GM19193 (cell line): ENCODE measurements around the gene LIPC.

Experiments used
- POLR2A ChIP-seq: IDR thresholded peaks from 4 replicates; pipeline ENCODE4 v1.6.1; 2011; ENCODE audit not compliant: insufficient read depth, insufficient read length; ENCODE audit errors: extremely low read depth

LIPC gene

GRCh38 chr15:58527573-58528187 lies 95.9 kb downstream of the LIPC start:
- no peak for TF ChIP-seq POLR2A

GRCh38 chr15:58528188-58528870 lies 96.5 kb downstream of the LIPC start:
- no peak for TF ChIP-seq POLR2A

- TF ChIP-seq POLR2A = no peak
These were observed 97.2 kb downstream of the LIPC start for GRCh38 chr15:58529041-58529440.

GRCh38 chr15:58530056-58530590 lies 98.3 kb downstream of the LIPC start:
- TF ChIP-seq POLR2A = no peak

- no peak for TF ChIP-seq POLR2A
These were observed 100.3 kb downstream of the LIPC start for GRCh38 chr15:58532126-58532525.

GRCh38 chr15:58534556-58534955 lies 102.8 kb downstream of the LIPC start:
- no peak for TF ChIP-seq POLR2A

- no peak for TF ChIP-seq POLR2A
These were observed 103.5 kb downstream of the LIPC start for GRCh38 chr15:58535337-58535736.

- TF ChIP-seq POLR2A = no peak
These were observed 104.1 kb downstream of the LIPC start for GRCh38 chr15:58535894-58536293.

- TF ChIP-seq POLR2A = no peak
These were observed 104.6 kb downstream of the LIPC start for GRCh38 chr15:58536414-58536813.

- TF ChIP-seq POLR2A = no peak
These were observed 105.2 kb downstream of the LIPC start for GRCh38 chr15:58537033-58537432.

GRCh38 chr15:58538225-58538727 lies 106.5 kb downstream of the LIPC start:
- no peak for TF ChIP-seq POLR2A

- TF ChIP-seq POLR2A = no peak
These were observed 107.1 kb downstream of the LIPC start for GRCh38 chr15:58538901-58539300.

GRCh38 chr15:58539548-58539947 lies 107.8 kb downstream of the LIPC start:
- no peak for TF ChIP-seq POLR2A

GRCh38 chr15:58541410-58542087 lies 109.8 kb downstream of the LIPC start:
- TF ChIP-seq POLR2A = no peak

GRCh38 chr15:58543664-58544335 lies 112.0 kb downstream of the LIPC start:
- no peak for TF ChIP-seq POLR2A
